ENCODE results near the gene SPRN. TPM values are rescaled to one million over a fixed set of nuclear protein-coding genes. Genes with fewer than 3 reads are reported as not detected.

The SPRN gene
- polyA plus RNA-seq, 4 donors, result 0.81 to 3.3 (median 0.99) TPM

- WGBS, 3 donors, result 37 to 56% (median 45%) methylated on average over 45 to 55 of the region's 55 CpGs
- no peak for DNase-seq
- H3K27ac ChIP-seq (ENCODE audit: low read depth in 1 of 3, low read length in 2 of 3), result no peak overlapping the region
- no peaks in the 10 kb centered on the region for H3K27me3 ChIP-seq (ENCODE audit: control insufficient read depth in 3 of 3, insufficient read depth in 3 of 3, low read length in 3 of 3)
- no peaks in the 10 kb centered on the region for H3K9me3 ChIP-seq (ENCODE audit: control insufficient read depth in 2 of 2, insufficient read depth in 1 of 2, low read depth in 1 of 2, low read length in 1 of 2)
- H3K36me3 ChIP-seq (ENCODE audit: control insufficient read depth in 3 of 3, insufficient read depth in 2 of 3, low read depth in 1 of 3, low read length in 3 of 3), result no peaks in the 10 kb centered on the region
- H3K4me1 ChIP-seq (ENCODE audit: control insufficient read depth in 3 of 3, insufficient read depth in 2 of 3, low read depth in 1 of 3, low read length in 2 of 3), result no peaks in the 10 kb centered on the region
- no peak for FAIRE-seq
- no peak overlapping the region for H3K4me3 ChIP-seq (ENCODE audit: low read depth in 1 of 3, low read length in 3 of 3)
Observed at GRCh38 chr10:133465191-133465949, 40.9 kb upstream of the SPRN start.

- Histone ChIP-seq H3K27ac (ENCODE audit: low read depth in 1 of 3, low read length in 2 of 3) (no peak overlapping the region), H3K9me3 (ENCODE audit: control insufficient read depth in 2 of 2, insufficient read depth in 1 of 2, low read depth in 1 of 2, low read length in 1 of 2) (no peaks in the 10 kb centered on the region), H3K36me3 (ENCODE audit: control insufficient read depth in 3 of 3, insufficient read depth in 2 of 3, low read depth in 1 of 3, low read length in 3 of 3) (no peaks in the 10 kb centered on the region), H3K27me3 (ENCODE audit: control insufficient read depth in 3 of 3, insufficient read depth in 3 of 3, low read length in 3 of 3) (no peaks in the 10 kb centered on the region), H3K4me3 (ENCODE audit: low read depth in 1 of 3, low read length in 3 of 3) (no peak overlapping the region), H3K4me1 (ENCODE audit: control insufficient read depth in 3 of 3, insufficient read depth in 2 of 3, low read depth in 1 of 3, low read length in 2 of 3) (no peaks in the 10 kb centered on the region)
- DNase-seq (no peak), FAIRE-seq (no peak)
- WGBS, 3 donors, result 85 to 93% (median 93%) methylated on average over 12 of the region's 12 CpGs
Observed at GRCh38 chr10:133464582-133465031, 40.2 kb upstream of the SPRN start.

GRCh38 chr10:133462512-133463305 is 38.3 kb upstream of the SPRN start:
- WGBS, 3 donors, result 87 to 88% (median 87%) methylated on average over 10 of the region's 10 CpGs
- no peak overlapping the region for H3K4me3 ChIP-seq (ENCODE audit: low read depth in 1 of 3, low read length in 3 of 3)
- H3K27me3 ChIP-seq (ENCODE audit: control insufficient read depth in 3 of 3, insufficient read depth in 3 of 3, low read length in 3 of 3), result no peaks in the 10 kb centered on the region
- DNase-seq (no peak), FAIRE-seq (no peak)
- H3K27ac ChIP-seq (ENCODE audit: low read depth in 1 of 3, low read length in 2 of 3), result no peak overlapping the region
- H3K9me3 ChIP-seq (ENCODE audit: control insufficient read depth in 2 of 2, insufficient read depth in 1 of 2, low read depth in 1 of 2, low read length in 1 of 2), result peaks cover 0 to 2% of the 10 kb centered on the region in 2 donors
- H3K36me3 ChIP-seq (ENCODE audit: control insufficient read depth in 3 of 3, insufficient read depth in 2 of 3, low read depth in 1 of 3, low read length in 3 of 3), result no peaks in the 10 kb centered on the region
- H3K4me1 ChIP-seq (ENCODE audit: control insufficient read depth in 3 of 3, insufficient read depth in 2 of 3, low read depth in 1 of 3, low read length in 2 of 3), result no peaks in the 10 kb centered on the region

DNA sequence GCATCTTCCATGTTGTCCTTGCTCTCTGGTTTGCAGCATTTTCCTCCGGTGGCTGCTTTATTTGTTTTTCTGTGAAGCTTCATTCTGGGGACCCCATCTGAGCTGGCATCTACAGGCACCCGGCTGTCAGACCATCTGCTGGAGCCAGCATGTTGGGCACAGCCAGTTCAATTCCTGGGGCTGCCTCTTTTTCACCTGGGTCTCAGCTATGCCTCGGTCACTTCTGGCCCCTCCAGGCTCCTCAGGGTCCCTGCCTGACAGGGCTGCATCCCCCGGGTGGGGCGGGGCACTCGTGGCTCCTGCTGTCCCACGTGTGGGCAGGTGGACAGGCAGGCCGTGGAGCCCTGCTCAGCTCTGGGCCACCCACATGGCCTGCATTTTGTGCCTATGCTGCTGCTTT is 37.4 kb upstream of the SPRN start:
- FAIRE-seq (no peak), DNase-seq (no peak)
- Histone ChIP-seq H3K27me3 (ENCODE audit: control insufficient read depth in 3 of 3, insufficient read depth in 3 of 3, low read length in 3 of 3) (no peaks in the 10 kb centered on the region), H3K4me1 (ENCODE audit: control insufficient read depth in 3 of 3, insufficient read depth in 2 of 3, low read depth in 1 of 3, low read length in 2 of 3) (no peaks in the 10 kb centered on the region), H3K4me3 (ENCODE audit: low read depth in 1 of 3, low read length in 3 of 3) (no peak overlapping the region), H3K9me3 (ENCODE audit: control insufficient read depth in 2 of 2, insufficient read depth in 1 of 2, low read depth in 1 of 2, low read length in 1 of 2) (peaks cover 0 to 7% of the 10 kb centered on the region in 2 donors), H3K36me3 (ENCODE audit: control insufficient read depth in 3 of 3, insufficient read depth in 2 of 3, low read depth in 1 of 3, low read length in 3 of 3) (no peaks in the 10 kb centered on the region), H3K27ac (ENCODE audit: low read depth in 1 of 3, low read length in 2 of 3) (no peak overlapping the region)
- WGBS, 3 donors, result 74 to 80% (median 74%) methylated on average over 8 of the region's 8 CpGs

- 88 to 96% (median 89%) methylated on average over 7 of the region's 7 CpGs for WGBS, 3 donors
- Histone ChIP-seq H3K27me3 (ENCODE audit: control insufficient read depth in 3 of 3, insufficient read depth in 3 of 3, low read length in 3 of 3) (no peaks in the 10 kb centered on the region), H3K27ac (ENCODE audit: low read depth in 1 of 3, low read length in 2 of 3) (no peak overlapping the region), H3K4me1 (ENCODE audit: control insufficient read depth in 3 of 3, insufficient read depth in 2 of 3, low read depth in 1 of 3, low read length in 2 of 3) (no peaks in the 10 kb centered on the region), H3K9me3 (ENCODE audit: control insufficient read depth in 2 of 2, insufficient read depth in 1 of 2, low read depth in 1 of 2, low read length in 1 of 2) (peaks cover 0 to 7% of the 10 kb centered on the region in 2 donors), H3K36me3 (ENCODE audit: control insufficient read depth in 3 of 3, insufficient read depth in 2 of 3, low read depth in 1 of 3, low read length in 3 of 3) (no peaks in the 10 kb centered on the region), H3K4me3 (ENCODE audit: low read depth in 1 of 3, low read length in 3 of 3) (no peak overlapping the region)
- no peak for FAIRE-seq
- DNase-seq, result no peak
Observed at GRCh38 chr10:133461027-133461426, 36.6 kb upstream of the SPRN start.

GRCh38 chr10:133460208-133460769 is 35.9 kb upstream of the SPRN start:
- WGBS, 3 donors, result 92 to 94% (median 93%) methylated on average over 14 of the region's 14 CpGs
- Histone ChIP-seq H3K4me3 (ENCODE audit: low read depth in 1 of 3, low read length in 3 of 3) (no peak overlapping the region), H3K36me3 (ENCODE audit: control insufficient read depth in 3 of 3, insufficient read depth in 2 of 3, low read depth in 1 of 3, low read length in 3 of 3) (no peaks in the 10 kb centered on the region), H3K27ac (ENCODE audit: low read depth in 1 of 3, low read length in 2 of 3) (no peak overlapping the region), H3K27me3 (ENCODE audit: control insufficient read depth in 3 of 3, insufficient read depth in 3 of 3, low read length in 3 of 3) (no peaks in the 10 kb centered on the region), H3K4me1 (ENCODE audit: control insufficient read depth in 3 of 3, insufficient read depth in 2 of 3, low read depth in 1 of 3, low read length in 2 of 3) (no peaks in the 10 kb centered on the region), H3K9me3 (ENCODE audit: control insufficient read depth in 2 of 2, insufficient read depth in 1 of 2, low read depth in 1 of 2, low read length in 1 of 2) (peaks cover 0 to 9% of the 10 kb centered on the region in 2 donors)
- FAIRE-seq (no peak), DNase-seq (no peak)

- no peak for FAIRE-seq
- Histone ChIP-seq H3K4me1 (ENCODE audit: control insufficient read depth in 3 of 3, insufficient read depth in 2 of 3, low read depth in 1 of 3, low read length in 2 of 3) (no peaks in the 10 kb centered on the region), H3K27ac (ENCODE audit: low read depth in 1 of 3, low read length in 2 of 3) (no peak overlapping the region), H3K4me3 (ENCODE audit: low read depth in 1 of 3, low read length in 3 of 3) (no peak overlapping the region), H3K36me3 (ENCODE audit: control insufficient read depth in 3 of 3, insufficient read depth in 2 of 3, low read depth in 1 of 3, low read length in 3 of 3) (no peaks in the 10 kb centered on the region), H3K9me3 (ENCODE audit: control insufficient read depth in 2 of 2, insufficient read depth in 1 of 2, low read depth in 1 of 2, low read length in 1 of 2) (peaks cover 0 to 10% of the 10 kb centered on the region in 2 donors), H3K27me3 (ENCODE audit: control insufficient read depth in 3 of 3, insufficient read depth in 3 of 3, low read length in 3 of 3) (no peaks in the 10 kb centered on the region)
- 68 to 76% (median 71%) methylated on average over 55 to 81 of the region's 81 CpGs for WGBS, 3 donors
- DNase-seq, result no peak
Observed at GRCh38 chr10:133459454-133460207, 35.2 kb upstream of the SPRN start.
